KMS-11 (cell line): ENCODE data around the gene ANXA10.
A peak's percentile ranks its signal among the peaks of the same experiment; 100 is the strongest.

ENCODE experiments used
- H2AFZ ChIP-seq: fragments of 200-600 bp; sonication (generic); 2 replicates; pipeline ENCODE4 v1.6.1; 2016; ENCODE audit warnings: antibody characterized with exemption, mixed run types, low read depth
- H3K27ac ChIP-seq: fragments of 200-600 bp; sonication (generic); 2 replicates; pipeline ENCODE4 v1.6.1; 2016; ENCODE audit warnings: mild to moderate bottlenecking, mixed run types
- H3K27me3 ChIP-seq: fragments of 200-600 bp; sonication (generic); 2 replicates; pipeline ENCODE4 v1.6.1; 2017; ENCODE audit warnings: mild to moderate bottlenecking, low read depth, mixed run types, moderate library complexity; ENCODE audit not compliant: insufficient read depth
- H3K36me3 ChIP-seq: fragments of 200-600 bp; sonication (generic); 2 replicates; pipeline ENCODE4 v1.6.1; 2017; ENCODE audit warnings: mild to moderate bottlenecking, mixed run types; ENCODE audit not compliant: insufficient read depth
- H3K4me1 ChIP-seq: fragments of 200-600 bp; sonication (generic); 2 replicates; pipeline ENCODE4 v1.6.1; 2016; ENCODE audit warnings: mild to moderate bottlenecking, low read depth, mixed run types; ENCODE audit not compliant: poor library complexity, severe bottlenecking
- H3K4me2 ChIP-seq: fragments of 200-600 bp; sonication (generic); 2 replicates; pipeline ENCODE4 v1.7.0; 2016; ENCODE audit warnings: mild to moderate bottlenecking, mixed run types
- H3K4me3 ChIP-seq: fragments of 200-600 bp; sonication (generic); IDR thresholded peaks from 2 replicates; pipeline ENCODE4 v1.6.1; 2017; ENCODE audit warnings: low read depth, low read length, mixed read lengths; ENCODE audit not compliant: insufficient read depth
- H3K79me2 ChIP-seq: fragments of 200-600 bp; sonication (generic); 2 replicates; pipeline ENCODE4 v1.6.1; 2016; ENCODE audit warnings: low read depth, mixed run types; ENCODE audit not compliant: insufficient read depth
- H3K9ac ChIP-seq: fragments of 200-600 bp; sonication (generic); 2 replicates; pipeline ENCODE4 v1.6.1; 2016; ENCODE audit warnings: mild to moderate bottlenecking, mixed run types
- H4K20me1 ChIP-seq: fragments of 200-600 bp; sonication (generic); 2 replicates; pipeline ENCODE4 v1.6.1; 2016; ENCODE audit warnings: mild to moderate bottlenecking, mixed run types; ENCODE audit not compliant: insufficient read depth
- TF ChIP-seq, protein P1 (sequence below): fragments of 200-600 bp; sonication (generic); conservative IDR thresholded peaks from 2 replicates; pipeline ENCODE4 v1.6.1; 2017; ENCODE audit warnings: low read depth, mild to moderate bottlenecking, antibody characterized with exemption, low read length, moderate library complexity, mixed read lengths

ANXA10 gene

GRCh38 chr4:168151327-168151726 is 59.0 kb downstream of the ANXA10 start:
- no peak overlapping the region for H3K9ac ChIP-seq
- peaks cover 5% of the 10 kb centered on the region for H3K4me1 ChIP-seq
- H3K4me2 ChIP-seq: no peak overlapping the region
- no peaks in the 10 kb centered on the region for H3K27me3 ChIP-seq
- no peaks in the 10 kb centered on the region for H3K36me3 ChIP-seq
- no peak overlapping the region for H3K27ac ChIP-seq
- no peak overlapping the region for H3K4me3 ChIP-seq
- H4K20me1 ChIP-seq: no peaks in the 10 kb centered on the region
- no peaks in the 10 kb centered on the region for H3K79me2 ChIP-seq
- TF ChIP-seq, protein P1, sequence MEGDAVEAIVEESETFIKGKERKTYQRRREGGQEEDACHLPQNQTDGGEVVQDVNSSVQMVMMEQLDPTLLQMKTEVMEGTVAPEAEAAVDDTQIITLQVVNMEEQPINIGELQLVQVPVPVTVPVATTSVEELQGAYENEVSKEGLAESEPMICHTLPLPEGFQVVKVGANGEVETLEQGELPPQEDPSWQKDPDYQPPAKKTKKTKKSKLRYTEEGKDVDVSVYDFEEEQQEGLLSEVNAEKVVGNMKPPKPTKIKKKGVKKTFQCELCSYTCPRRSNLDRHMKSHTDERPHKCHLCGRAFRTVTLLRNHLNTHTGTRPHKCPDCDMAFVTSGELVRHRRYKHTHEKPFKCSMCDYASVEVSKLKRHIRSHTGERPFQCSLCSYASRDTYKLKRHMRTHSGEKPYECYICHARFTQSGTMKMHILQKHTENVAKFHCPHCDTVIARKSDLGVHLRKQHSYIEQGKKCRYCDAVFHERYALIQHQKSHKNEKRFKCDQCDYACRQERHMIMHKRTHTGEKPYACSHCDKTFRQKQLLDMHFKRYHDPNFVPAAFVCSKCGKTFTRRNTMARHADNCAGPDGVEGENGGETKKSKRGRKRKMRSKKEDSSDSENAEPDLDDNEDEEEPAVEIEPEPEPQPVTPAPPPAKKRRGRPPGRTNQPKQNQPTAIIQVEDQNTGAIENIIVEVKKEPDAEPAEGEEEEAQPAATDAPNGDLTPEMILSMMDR: no peak
- H2AFZ ChIP-seq: no peak overlapping the region

DNA sequence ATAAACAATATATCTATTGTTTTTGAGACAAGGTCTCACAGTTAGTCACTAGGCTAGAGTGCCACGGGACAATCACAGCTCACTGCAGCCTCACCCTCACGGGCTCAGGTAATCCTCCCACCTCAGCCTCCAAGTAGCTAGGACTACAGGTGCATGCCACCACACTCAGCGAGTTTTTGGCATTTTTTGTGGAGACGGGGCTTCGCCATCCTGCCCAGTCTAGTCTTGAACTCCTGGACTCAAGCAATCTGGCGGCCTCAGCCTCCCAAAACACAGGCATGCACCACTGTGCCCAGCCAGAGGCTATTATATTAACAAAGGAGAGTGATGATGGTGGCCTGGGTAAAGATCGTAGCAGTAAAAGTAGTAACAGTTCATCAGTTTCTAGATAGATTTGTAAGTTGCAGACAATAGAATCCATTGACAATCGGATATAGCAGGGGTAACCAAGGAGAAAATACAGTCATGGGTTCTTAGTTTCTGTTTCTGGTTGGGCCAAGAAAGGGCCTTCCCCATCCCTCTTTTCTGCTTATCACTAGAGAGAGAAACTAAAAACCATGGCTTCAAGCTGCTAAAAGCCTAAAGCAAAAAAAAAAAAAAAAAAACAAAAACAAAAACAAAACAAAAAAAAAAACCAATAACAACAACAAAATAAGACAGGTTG is 60.6 kb downstream of the ANXA10 start:
- peak overlapping the region; percentile 78 for H2AFZ ChIP-seq
- H3K9ac ChIP-seq: peak overlapping the region; percentile 17; the same call in 1 of the 2 replicates

DNA sequence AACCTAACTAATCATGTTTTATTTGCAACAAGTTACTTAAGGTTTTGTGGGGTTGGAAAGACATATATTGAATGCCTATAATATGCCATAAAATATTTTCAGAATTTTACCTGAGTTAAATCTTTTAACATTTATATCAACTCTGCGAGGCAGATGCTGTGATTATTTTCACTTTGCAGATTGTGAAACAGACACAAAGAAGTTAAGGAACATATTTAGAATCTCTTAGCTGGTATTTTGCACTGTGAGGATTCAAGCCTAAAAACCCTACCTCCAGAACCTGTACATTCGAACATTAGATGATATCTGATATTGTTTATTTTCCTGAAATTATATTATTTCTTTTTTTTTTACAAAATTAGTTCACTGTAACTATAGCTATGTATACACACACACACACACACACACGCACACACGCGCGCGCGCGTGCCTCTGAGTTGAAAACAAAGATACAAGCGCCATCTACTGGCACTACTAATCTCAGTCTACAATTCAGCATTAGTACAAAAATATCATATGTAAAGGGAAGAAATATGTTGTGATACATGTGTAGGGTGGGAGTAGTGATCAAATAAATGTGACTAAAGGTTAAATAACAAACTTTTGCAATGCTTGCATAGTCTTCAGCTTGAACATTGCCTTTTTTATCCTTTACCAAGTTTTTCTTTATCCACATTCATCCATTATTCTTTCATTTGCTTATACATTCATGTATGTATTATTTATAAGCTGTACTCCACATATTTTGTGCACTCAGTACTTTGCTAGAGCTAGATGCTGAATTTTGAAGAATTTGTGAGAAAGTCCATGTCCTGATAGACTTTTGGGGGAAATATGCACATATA is 61.5 kb downstream of the ANXA10 start:
- Histone ChIP-seq H3K79me2 (no peaks in the 10 kb centered on the region), H3K4me3 (no peak overlapping the region), H2AFZ (peak overlapping the region; percentile 78), H3K4me1 (peaks cover 5% of the 10 kb centered on the region), H3K27me3 (no peaks in the 10 kb centered on the region), H3K4me2 (peak overlapping the region; percentile 78), H3K36me3 (no peaks in the 10 kb centered on the region), H3K9ac (peak overlapping the region; percentile 17; the same call in 1 of the 2 replicates), H3K27ac (peak overlapping the region; percentile 36; the same call in 1 of the 2 replicates), H4K20me1 (no peaks in the 10 kb centered on the region)
- TF ChIP-seq, protein P1: peak; percentile 90

More for the DNA sequence above, 60.6 kb downstream of the ANXA10 start:
- Histone ChIP-seq H3K36me3 (no peaks in the 10 kb centered on the region), H3K4me3 (no peak overlapping the region), H3K27ac (peak overlapping the region; percentile 36; the same call in 1 of the 2 replicates), H4K20me1 (no peaks in the 10 kb centered on the region), H3K4me1 (peaks cover 5% of the 10 kb centered on the region), H3K27me3 (no peaks in the 10 kb centered on the region), H3K4me2 (peak overlapping the region; percentile 78), H3K79me2 (no peaks in the 10 kb centered on the region)
- TF ChIP-seq, protein P1: no peak

DNA sequence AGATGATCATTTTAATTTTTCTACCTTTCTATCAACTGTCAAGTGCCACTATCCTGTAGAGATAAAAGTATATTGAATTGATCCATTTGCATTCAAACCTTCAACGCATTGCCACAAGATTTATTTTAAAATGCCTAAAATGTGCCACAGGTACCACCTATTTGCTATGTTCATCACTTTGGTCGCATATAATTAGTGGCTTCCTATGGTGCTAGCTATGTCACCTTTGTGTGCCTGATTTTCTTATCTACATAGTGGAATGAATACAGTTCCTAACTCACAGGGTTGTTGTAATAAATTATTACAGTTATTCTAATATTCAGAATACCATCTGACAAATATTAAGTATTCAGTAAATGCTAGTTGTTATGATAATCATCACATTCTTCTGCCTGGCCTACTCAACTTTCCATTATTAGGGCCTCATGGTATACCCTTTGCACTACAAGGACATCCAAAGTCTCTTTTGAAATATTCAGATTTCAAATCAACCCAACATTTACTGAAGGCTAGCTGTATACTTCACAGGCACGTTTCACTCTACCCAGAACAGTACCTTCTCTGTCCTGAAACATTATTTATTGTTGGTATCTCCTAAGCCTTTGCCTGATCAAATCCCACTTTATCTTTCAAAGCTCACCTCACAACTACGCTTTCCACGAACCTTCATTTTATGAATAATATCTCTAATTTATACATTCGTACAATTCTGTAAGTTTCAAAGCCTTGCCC is 62.4 kb downstream of the ANXA10 start:
- H3K9ac ChIP-seq: no peak overlapping the region
- H3K27me3 ChIP-seq: no peaks in the 10 kb centered on the region
- H3K4me2 ChIP-seq: no peak overlapping the region
- no peak overlapping the region for H2AFZ ChIP-seq
- peaks cover 5% of the 10 kb centered on the region for H3K4me1 ChIP-seq
- H3K27ac ChIP-seq: no peak overlapping the region
- no peaks in the 10 kb centered on the region for H3K79me2 ChIP-seq
- TF ChIP-seq, protein P1: no peak
- H4K20me1 ChIP-seq: no peaks in the 10 kb centered on the region
- no peak overlapping the region for H3K4me3 ChIP-seq
- H3K36me3 ChIP-seq: no peaks in the 10 kb centered on the region
